Stimulated activated CD8-positive, alpha-beta memory T cell treated with anti-CD3 and anti-CD28 coated beads, Interleukin-15, amount 100 ng/mL, for 4 hours (primary cell): ENCODE measurements around the gene AAK1.
"Not testable (repeated sequence)": the region's sequence is repeated elsewhere in the genome, so short reads cannot be mapped to it uniquely, and the experiment has no call there.

Experiments used
- DNase-seq, 2 donors: peaks; one replicate each; pipeline ENCODE4 v3.0.0-alpha.2; 2020; ENCODE audit warnings: low read depth in 2 of 2

Gene AAK1

DNA sequence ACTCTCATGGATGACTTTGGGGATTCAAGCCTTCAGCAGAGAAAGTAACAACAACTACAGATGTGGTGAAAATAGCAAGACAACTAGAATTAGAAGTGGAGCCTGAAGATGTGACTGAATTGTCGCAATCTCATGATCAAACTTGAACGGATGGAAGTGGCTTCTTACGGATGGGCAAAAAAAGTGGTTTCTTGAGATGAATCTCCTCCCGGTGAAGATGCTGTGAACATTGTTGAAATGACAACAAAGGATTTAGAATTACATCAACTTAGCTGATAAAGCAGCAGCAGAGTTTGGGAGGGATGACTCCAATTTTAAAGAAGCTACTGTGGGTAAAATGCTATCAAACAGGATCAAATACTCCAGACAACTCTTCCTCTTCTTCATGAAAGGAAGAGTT lies 43.1 kb downstream of the AAK1 start:
- no peak for DNase-seq

DNA sequence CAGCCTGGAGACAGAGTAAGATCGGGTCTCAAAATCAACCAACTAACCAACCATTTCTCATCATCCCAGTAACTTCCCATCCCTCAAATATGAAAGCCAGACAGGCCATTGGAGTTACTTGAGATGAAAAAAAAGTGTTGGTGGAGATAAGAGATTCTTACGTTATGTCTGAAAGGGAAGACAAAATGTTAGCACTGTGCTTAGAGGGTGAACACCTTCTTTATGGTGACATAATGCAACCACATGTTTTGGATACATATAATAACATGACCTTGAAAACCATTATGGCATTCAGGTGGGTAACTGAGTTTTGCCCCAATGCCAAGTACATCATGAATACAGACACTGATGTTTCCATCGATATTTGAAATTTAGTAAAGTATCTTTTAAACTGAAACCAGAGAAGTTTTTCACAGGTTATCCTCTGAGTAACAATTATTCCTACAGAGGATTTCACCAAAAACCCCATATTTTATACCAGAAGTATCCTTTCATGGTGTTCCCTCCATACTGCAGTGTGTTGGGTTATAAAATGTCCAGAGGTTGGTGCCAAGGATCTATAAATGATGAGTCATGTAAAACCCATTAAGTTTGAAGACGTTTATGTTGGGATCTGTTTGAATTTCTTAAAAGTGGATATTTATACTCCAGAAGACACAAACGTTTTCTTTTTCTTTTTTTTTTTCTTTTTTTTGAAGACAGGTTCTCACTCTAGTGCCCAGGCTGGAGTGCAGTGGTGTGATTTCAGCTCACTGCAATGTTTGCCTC lies 45.5 kb downstream of the AAK1 start:
- no peak for DNase-seq

- no peak for DNase-seq
Measured at GRCh38 chr2:69597105-69597504, 46.4 kb downstream of the AAK1 start.

- no peak for DNase-seq
Measured at GRCh38 chr2:69594341-69594740, 49.2 kb downstream of the AAK1 start.

DNA sequence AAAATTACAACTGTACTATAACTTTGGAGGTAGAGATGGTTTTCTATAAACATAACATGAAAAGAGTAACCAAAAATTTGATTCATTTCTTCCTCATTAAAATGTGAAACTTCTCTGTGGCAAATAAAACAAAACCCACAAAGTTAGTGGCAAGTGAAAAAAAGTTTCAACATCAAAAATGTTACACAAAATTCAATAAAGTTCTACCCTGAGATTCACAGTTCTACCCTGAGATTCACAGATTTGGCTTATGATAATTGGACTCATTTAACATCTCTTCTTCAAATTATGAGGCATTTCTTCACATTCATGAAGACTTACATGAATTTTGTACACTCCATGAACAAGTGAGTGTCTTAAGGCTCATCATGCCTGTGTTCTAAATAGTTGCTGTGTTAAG lies 51.0 kb downstream of the AAK1 start:
- no peak for DNase-seq

DNA sequence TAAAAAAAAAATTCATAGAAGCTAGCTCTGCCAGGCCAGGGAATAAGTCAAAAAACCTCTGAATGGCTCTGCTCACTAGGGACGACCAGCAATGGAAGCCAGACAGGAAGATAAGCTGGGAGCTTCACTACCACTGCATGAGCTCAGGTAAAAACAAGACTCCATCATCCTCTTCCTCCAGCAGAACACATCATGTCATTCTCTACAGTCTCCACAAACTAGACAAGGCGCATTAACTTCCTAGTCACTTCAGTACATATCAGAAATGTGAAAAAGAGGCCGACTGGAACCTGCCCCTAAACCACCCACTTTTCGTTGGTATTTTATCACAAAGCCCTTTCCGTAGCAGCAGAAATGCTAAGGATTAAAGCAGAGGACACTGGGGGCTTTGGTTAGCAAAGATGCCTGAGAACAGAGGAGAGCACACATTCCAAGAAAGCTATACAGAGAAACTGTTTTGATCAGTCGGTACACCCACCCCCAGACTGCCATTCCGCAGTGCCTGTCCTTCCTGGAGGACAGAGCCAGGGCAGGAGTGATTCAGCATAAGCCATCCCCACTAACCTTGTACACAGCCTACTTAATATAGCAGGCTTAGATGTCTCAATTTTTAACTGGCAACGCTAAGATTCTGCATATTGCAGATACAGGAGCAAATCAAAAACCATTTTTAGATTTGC lies 53.4 kb downstream of the AAK1 start:
- no peak for DNase-seq

- no peak for DNase-seq
Measured at GRCh38 chr2:69588945-69589344, 54.6 kb downstream of the AAK1 start.

GRCh38 chr2:69588403-69588802 lies 55.1 kb downstream of the AAK1 start:
- DNase-seq = no peak

DNA sequence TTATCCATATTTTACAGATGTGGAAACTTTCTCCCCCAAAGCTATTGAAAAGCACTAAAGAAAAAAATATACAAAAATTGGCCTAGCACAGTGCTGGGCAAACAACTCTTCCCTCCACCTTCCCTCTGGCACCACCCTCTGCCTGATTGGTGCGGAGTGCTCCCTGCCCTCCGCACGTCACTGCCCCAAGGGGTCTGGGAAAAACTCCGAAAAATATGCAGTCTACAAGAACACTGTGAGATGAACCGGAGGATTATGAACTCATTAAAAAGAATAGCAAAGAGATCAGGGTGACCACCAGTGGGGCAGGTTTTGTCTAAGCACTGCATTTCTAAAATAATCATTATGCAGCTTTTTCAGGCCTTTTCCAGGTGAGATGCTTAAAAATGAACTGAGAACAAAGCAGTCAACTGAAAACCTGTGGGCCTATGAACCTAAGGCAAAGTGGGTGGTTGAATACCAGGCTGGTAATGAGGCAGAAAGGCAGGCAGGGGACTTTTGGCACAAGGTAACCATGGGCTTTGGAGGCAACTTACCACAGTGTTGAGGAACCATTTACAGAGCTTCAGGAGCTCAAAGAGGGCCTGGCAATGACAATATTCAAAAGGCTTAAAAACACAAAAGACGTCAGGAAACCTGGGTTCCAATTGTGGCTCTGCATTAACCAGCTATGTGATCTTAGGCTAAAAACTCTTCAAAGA lies 57.5 kb downstream of the AAK1 start:
- DNase-seq = no peak

- no peak for DNase-seq
Measured at GRCh38 chr2:69584127-69584889, 59.2 kb downstream of the AAK1 start.

GRCh38 chr2:69583321-69583833 lies 60.2 kb downstream of the AAK1 start:
- DNase-seq = no peak

DNA sequence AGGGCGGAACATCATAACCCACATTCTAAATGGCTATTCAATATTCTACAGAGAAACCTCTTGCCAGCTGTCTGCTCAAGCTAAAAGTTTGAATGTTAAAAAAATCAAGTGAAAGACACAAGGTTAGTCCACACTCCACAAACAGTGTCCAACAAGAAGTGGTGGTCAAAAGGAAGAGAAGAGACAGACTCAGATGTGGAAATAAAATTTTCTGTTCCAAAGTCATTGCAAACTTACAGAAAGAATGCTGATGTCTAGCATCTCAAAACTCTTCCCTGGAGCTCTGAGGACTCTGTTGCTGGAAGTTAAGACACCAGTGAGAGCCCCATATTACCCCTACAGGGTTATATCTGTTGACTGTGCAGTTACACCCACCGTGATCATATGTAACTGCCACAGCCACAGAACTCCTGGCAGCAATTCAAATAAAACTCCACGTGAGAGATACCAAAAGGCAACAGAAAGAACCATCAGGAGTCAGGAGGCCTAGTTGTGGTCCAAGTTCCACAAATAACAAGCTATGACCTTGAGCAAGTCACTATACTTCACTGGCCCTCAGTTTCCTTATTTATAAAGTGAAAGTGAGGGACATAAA lies 60.9 kb downstream of the AAK1 start:
- DNase-seq = no peak

DNA sequence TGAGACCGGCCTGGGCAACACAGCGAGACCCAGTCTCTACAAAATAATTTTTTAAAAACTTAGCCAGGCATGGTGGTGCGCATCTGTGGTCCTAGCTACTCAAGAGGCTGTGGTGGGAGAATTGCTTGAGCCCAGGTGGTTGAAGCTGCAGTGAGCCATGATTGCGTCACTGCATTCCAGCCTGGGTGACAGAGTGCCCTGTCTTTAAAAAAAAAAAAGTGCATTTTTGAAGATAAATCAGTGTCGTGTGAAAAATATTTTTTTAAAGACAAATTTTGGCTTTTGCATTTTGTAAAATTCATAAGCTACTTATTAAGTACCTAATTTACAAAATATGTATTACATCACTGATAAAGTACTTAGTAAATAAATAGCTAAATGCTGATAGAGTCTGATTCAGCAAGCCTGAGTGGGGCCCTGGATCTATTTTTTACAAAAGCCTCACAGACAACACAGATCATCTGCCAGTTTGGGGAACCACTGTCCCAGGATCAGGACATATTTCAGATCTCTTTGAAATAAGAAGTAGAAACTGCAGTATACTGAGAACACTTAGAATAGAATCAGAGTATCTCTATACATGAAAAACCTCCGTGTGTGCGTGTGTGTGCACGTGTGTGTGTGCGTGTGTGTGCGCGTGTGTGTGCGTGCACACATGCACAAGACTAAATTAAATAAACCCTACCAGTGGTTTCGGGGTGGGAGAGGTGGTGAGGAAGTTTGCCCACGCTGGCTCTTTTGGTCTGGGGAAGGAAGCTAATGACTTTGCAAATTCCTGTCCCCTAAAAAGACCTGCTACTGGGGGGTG lies 61.6 kb downstream of the AAK1 start:
- no peak for DNase-seq

DNA sequence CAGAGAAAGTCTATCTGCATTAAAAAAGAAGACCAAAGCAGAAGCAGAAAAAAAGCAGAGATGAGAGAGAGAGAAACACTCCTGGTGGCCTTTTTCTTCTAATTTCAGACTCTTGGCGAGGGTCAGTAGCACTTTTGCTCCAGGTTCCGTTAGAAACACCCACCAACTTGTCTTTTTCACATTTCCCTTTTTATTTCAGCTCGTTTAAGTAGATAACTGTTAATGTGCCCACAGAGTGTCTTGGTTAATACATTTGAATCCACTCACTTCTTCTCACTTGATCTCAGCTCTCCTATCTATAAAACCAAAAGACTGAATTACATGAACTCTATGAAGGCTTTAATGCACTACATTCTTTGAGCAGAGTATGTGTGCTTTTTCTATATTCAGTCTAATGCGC lies 63.1 kb downstream of the AAK1 start:
- DNase-seq = no peak

- no peak for DNase-seq
Measured at GRCh38 chr2:69579536-69579935, 64.0 kb downstream of the AAK1 start.

DNA sequence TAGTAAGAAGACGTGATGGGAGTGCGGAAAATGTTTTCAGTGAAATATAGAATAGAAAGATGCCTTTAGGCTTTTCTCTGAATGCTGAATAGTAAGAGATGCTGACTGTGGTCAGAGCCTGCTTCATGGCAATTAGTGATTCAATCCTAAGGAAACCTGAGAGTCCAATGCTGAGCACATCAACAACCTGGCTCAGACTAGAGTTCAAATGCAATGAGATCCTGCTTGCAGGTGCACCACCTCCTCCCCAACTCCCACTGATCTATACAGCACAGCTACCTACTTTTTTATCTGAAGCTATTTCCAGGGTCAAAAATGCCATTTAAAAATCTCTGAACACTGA lies 65.4 kb downstream of the AAK1 start:
- no peak for DNase-seq

DNA sequence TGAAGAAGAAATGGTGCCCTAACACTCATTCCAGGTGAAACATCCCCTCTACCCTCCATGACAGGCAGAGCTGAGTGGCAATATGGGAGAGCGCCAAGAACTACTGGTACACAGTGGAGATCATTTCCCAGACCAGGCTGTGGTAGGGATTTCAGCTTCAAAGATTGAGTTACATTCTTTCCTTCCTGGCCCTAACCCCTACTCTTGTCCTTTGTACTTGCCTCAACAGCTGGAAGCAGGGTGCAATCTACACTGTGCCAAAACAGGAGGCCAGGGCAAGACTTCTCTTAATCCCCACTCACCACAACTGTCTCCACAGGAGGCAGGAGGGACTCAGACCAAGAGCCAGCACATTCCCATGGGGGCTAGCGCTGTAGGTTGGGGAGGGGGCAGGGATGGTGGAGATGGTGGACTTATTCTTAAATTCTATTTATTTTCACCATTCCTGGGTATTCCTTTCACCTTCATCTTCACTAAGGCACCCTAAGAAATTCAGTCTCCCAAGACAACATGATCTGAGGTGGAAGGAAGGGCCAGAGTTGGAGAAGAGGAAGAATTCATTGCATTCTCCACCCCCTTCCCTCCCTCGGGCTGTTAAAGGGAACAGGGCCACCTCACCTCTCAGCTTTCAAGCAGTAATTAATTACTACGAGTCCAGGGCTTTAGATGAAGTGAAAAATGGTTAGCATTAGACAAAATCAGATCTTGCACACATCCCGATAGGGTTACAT lies 65.9 kb downstream of the AAK1 start:
- no peak for DNase-seq

DNA sequence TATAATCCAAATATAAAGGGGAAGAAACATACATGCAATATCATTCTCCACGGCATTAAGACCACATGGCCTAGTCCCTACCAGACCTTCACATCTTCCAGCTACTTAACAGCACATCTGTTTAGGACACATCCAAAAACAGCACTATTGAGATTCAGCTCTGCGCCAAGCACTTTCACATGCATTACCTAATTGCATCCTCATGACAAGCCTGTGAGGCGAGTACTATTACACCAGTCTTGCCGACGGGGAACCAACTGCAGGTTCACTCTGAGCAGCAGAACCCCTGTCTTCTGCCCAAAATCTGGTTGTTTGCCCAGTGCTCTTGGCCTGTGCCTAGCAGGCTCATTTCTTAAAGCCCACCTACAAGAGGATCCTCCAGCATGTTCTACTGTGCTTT lies 66.7 kb downstream of the AAK1 start:
- DNase-seq = no peak

GRCh38 chr2:69575926-69576325 lies 67.6 kb downstream of the AAK1 start:
- DNase-seq = no peak

GRCh38 chr2:69575371-69575770 lies 68.2 kb downstream of the AAK1 start:
- not testable (repeated sequence) for DNase-seq
